DOHH2 (cell line): ENCODE measurements around the gene ITPR2.

Experiments used
- H3F3A ChIP-seq: fragments of 200-600 bp; sonication (generic), shearing (Covaris generic); 2 replicates; pipeline ENCODE4 v1.6.0; 2016; ENCODE audit warnings: antibody characterized with exemption, mild to moderate bottlenecking; ENCODE audit not compliant: control insufficient read depth, insufficient read depth
- H3K27ac ChIP-seq: fragments of 200-600 bp; sonication (generic); 2 replicates; pipeline ENCODE4 v1.5.1; 2014; ENCODE audit warnings: low read depth, mild to moderate bottlenecking, low read length, moderate library complexity
- H3K27me3 ChIP-seq: fragments of 200-600 bp; sonication (generic); 2 replicates; pipeline ENCODE4 v1.6.1; 2014; ENCODE audit warnings: mild to moderate bottlenecking, low read length, mixed read lengths; ENCODE audit not compliant: control insufficient read depth
- H3K36me3 ChIP-seq: fragments of 200-600 bp; sonication (generic); 2 replicates; pipeline ENCODE4 v1.6.1; 2014; ENCODE audit warnings: mild to moderate bottlenecking, low read length, moderate library complexity, mixed read lengths; ENCODE audit not compliant: control insufficient read depth
- H3K4me1 ChIP-seq: fragments of 200-600 bp; sonication (generic); 2 replicates; pipeline ENCODE4 v1.6.1; 2014; ENCODE audit warnings: mild to moderate bottlenecking, low read length, mixed read lengths; ENCODE audit not compliant: control insufficient read depth
- H3K4me2 ChIP-seq: fragments of 200-600 bp; sonication (generic); 2 replicates; pipeline ENCODE4 v1.6.0; 2014; ENCODE audit warnings: mild to moderate bottlenecking, low read length, moderate library complexity
- H3K4me3 ChIP-seq: fragments of 200-600 bp; sonication (generic); 2 replicates; pipeline ENCODE4 v1.5.1; 2014; ENCODE audit warnings: mild to moderate bottlenecking, low read length, mixed read lengths
- H3K79me2 ChIP-seq: fragments of 200-600 bp; sonication (generic); 2 replicates; pipeline ENCODE4 v1.6.1; 2014; ENCODE audit warnings: mild to moderate bottlenecking, low read length, mixed read lengths; ENCODE audit not compliant: control insufficient read depth
- H3K9me2 ChIP-seq: fragments of 200-600 bp; sonication (generic); replicated peaks from 2 replicates; pipeline ENCODE4 v1.6.1; 2014; ENCODE audit warnings: mild to moderate bottlenecking, low read length, mixed read lengths; ENCODE audit not compliant: control insufficient read depth
- H3K9me3 ChIP-seq: fragments of 200-600 bp; sonication (generic); 2 replicates; pipeline ENCODE4 v1.6.1; 2014; ENCODE audit warnings: antibody characterized with exemption, low read length, mixed read lengths; ENCODE audit not compliant: control insufficient read depth, insufficient read depth
- H4K20me1 ChIP-seq: fragments of 200-600 bp; sonication (generic); 2 replicates; pipeline ENCODE4 v1.6.0; 2014; ENCODE audit warnings: low read depth, mild to moderate bottlenecking, antibody characterized with exemption, low read length, moderate library complexity; ENCODE audit not compliant: control insufficient read depth, insufficient read depth
- EZH2phosphoT487 ChIP-seq: fragments of 200-600 bp; sonication (generic); IDR thresholded peaks from 2 replicates; pipeline ENCODE4 v1.6.1; 2017; ENCODE audit warnings: borderline replicate concordance, mild to moderate bottlenecking, antibody characterized with exemption, low read length, moderate library complexity, mixed read lengths
- TF ChIP-seq, protein P1 (sequence below): fragments of 200-600 bp; sonication (generic); IDR thresholded peaks from one replicate; pipeline ENCODE4 v1.5.1; 2014; ENCODE audit warnings: antibody characterized with exemption, mild to moderate bottlenecking, low read depth, low read length; ENCODE audit not compliant: poor library complexity, severe bottlenecking

The ITPR2 gene

DNA sequence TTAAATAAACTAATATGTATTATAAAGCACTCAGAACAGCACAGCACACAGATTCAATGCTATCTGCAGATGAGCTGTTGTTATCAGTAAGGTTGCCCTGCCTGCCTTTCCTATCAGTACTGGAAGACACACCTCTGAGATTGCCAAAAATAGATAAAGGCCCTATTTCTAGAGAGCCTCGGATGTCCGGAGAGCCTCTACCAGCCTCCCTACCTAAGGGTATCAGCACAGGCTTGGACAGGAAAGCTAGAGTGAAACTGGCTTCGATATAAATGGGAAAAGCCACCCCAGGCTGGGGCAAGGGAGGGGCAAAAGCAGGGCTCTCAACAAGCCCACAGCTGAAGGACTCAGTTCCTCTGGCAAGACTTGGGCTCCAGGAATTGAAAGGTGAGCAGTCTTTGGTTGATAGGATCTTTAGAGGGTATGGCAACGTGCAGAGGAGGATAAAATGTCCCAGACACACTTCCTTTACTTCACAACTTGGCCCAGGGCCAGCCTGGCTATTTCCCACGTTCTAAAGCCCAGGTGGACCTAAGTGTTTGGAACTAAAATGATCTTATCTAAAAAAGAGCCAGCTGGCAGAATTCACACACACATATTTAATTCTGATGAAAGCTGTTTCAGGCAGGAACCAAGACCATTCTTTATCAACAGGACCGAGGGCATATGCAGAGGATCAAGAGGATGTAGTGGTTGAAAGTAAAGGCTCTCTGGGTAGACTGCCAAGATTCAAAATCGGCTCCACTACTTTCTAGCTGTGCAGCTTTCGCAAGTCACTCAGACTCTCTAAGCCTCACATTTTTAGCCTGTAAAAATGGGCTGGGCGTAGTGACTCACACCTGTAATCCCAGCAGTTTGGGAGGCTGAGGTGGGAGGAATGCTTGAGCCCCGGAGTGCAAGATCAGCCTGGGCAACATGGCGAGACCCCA is 37.8 kb upstream of the ITPR2 start:
- H3K36me3 ChIP-seq = no peaks in the 10 kb centered on the region
- H4K20me1 ChIP-seq = no peaks in the 10 kb centered on the region
- no peaks in the 10 kb centered on the region for H3F3A ChIP-seq
- H3K4me2 ChIP-seq = no peak overlapping the region
- no peaks in the 10 kb centered on the region for H3K27me3 ChIP-seq
- H3K9me2 ChIP-seq = no peaks in the 10 kb centered on the region
- H3K9me3 ChIP-seq = no peaks in the 10 kb centered on the region
- peaks cover 26% of the 10 kb centered on the region for H3K4me1 ChIP-seq
- no peak overlapping the region for H3K4me3 ChIP-seq
- no peak overlapping the region for H3K27ac ChIP-seq
- H3K79me2 ChIP-seq = no peaks in the 10 kb centered on the region
- TF ChIP-seq, protein P1, sequence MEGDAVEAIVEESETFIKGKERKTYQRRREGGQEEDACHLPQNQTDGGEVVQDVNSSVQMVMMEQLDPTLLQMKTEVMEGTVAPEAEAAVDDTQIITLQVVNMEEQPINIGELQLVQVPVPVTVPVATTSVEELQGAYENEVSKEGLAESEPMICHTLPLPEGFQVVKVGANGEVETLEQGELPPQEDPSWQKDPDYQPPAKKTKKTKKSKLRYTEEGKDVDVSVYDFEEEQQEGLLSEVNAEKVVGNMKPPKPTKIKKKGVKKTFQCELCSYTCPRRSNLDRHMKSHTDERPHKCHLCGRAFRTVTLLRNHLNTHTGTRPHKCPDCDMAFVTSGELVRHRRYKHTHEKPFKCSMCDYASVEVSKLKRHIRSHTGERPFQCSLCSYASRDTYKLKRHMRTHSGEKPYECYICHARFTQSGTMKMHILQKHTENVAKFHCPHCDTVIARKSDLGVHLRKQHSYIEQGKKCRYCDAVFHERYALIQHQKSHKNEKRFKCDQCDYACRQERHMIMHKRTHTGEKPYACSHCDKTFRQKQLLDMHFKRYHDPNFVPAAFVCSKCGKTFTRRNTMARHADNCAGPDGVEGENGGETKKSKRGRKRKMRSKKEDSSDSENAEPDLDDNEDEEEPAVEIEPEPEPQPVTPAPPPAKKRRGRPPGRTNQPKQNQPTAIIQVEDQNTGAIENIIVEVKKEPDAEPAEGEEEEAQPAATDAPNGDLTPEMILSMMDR = no peak
- no peak for TF ChIP-seq EZH2phosphoT487

DNA sequence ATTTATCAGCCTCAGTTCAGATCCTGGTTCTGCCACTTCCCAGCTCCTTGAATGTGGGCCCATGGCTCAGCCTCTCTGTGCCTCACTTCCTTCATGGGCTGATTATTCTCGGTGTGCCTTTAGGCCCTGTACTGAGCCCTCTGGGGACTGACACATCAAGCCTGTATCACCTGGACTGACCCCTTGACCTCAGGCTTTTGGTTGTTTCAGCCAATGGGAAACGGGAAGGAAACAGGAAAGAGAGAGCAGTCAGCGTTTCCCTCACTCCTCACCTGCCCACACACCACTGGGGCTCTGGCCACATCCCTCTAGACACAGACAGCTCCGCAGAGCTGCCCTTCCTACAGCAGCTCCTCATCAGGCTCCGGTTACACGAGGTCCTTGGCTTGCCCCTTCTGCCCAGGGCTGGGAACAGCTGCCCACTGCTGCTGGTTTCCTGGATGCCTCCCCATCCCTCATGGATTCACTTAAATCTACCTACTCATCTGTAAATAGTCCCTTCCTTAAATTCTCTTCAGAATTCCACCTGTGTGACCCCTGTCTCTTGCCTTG is 37.0 kb upstream of the ITPR2 start:
- Histone ChIP-seq H3K4me2 (no peak overlapping the region), H3K4me3 (no peak overlapping the region)

DNA sequence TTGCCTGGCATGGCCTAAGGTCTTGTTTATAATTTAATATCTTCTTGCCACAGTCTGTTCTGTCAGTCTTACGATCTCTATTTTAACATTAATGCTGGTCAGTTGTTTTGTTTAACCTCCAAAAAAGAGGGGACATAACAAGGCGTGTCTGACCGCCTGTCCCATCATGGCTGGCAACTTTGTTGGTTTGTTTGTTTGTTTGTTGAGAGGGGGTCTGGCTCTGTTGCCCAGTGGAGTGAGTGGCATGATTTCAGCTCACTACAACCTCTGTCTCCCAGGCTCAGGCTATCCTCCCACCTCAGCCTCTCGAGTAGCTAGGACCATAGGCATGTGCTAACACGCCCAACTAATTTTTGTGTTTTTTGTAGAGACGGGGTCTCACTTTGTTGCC is 36.1 kb upstream of the ITPR2 start:
- Histone ChIP-seq H3F3A (no peaks in the 10 kb centered on the region), H3K4me1 (peaks cover 26% of the 10 kb centered on the region), H3K27ac (no peak overlapping the region), H3K9me2 (no peaks in the 10 kb centered on the region), H3K4me3 (no peak overlapping the region), H3K9me3 (no peaks in the 10 kb centered on the region), H3K27me3 (no peaks in the 10 kb centered on the region), H3K36me3 (no peaks in the 10 kb centered on the region), H4K20me1 (no peaks in the 10 kb centered on the region), H3K4me2 (no peak overlapping the region), H3K79me2 (no peaks in the 10 kb centered on the region)
- TF ChIP-seq, protein P1 = no peak
- no peak for TF ChIP-seq EZH2phosphoT487

More for the DNA sequence above, 37.0 kb upstream of the ITPR2 start:
- H3K4me1 ChIP-seq = peaks cover 26% of the 10 kb centered on the region
- H3K9me2 ChIP-seq = no peaks in the 10 kb centered on the region
- TF ChIP-seq, protein P1 = no peak
- no peak for TF ChIP-seq EZH2phosphoT487
- H4K20me1 ChIP-seq = no peaks in the 10 kb centered on the region
- no peaks in the 10 kb centered on the region for H3K36me3 ChIP-seq
- H3K79me2 ChIP-seq = no peaks in the 10 kb centered on the region
- H3K27me3 ChIP-seq = no peaks in the 10 kb centered on the region
- no peak overlapping the region for H3K27ac ChIP-seq
- no peaks in the 10 kb centered on the region for H3F3A ChIP-seq
- no peaks in the 10 kb centered on the region for H3K9me3 ChIP-seq
